NCI-H2107 treated with DMSO at 0.1 percent for 48 hours (cell line): Measurements from ENCODE around the gene SDK2.
"Not testable (repeated sequence)": the region's sequence is repeated elsewhere in the genome, so short reads cannot be mapped to it uniquely, and the experiment has no call there.

Experiments
- DNase-seq: peaks from one replicate; lab custom pipeline; 2025; ENCODE audit not compliant: unreplicated experiment; lab: John Stamatoyannopoulos, UW

The SDK2 gene

GRCh38 chr17:73464447-73464846, 179.8 kb downstream of the SDK2 start:
- DNase-seq: no peak

GRCh38 chr17:73463821-73464220, 180.4 kb downstream of the SDK2 start:
- no peak for DNase-seq

- peak; percentile 74 for DNase-seq
Measured at GRCh38 chr17:73462823-73463222, 181.4 kb downstream of the SDK2 start.

GRCh38 chr17:73459980-73460379, 184.3 kb downstream of the SDK2 start:
- no peak for DNase-seq

- no peak for DNase-seq
Measured at GRCh38 chr17:73455767-73456166, 188.5 kb downstream of the SDK2 start.

- no peak for DNase-seq
Measured at GRCh38 chr17:73455050-73455687, 189.1 kb downstream of the SDK2 start.

GRCh38 chr17:73453494-73453893, 190.8 kb downstream of the SDK2 start:
- not testable (repeated sequence) for DNase-seq

GRCh38 chr17:73453090-73453489, 191.2 kb downstream of the SDK2 start:
- no peak for DNase-seq

- no peak for DNase-seq
Measured at GRCh38 chr17:73452009-73452408, 192.2 kb downstream of the SDK2 start.

- no peak for DNase-seq
Measured at GRCh38 chr17:73447319-73447718, 196.9 kb downstream of the SDK2 start.

- DNase-seq: no peak
Measured at GRCh38 chr17:73446617-73447016, 197.6 kb downstream of the SDK2 start.

- no peak for DNase-seq
Measured at GRCh38 chr17:73445466-73445865, 198.8 kb downstream of the SDK2 start.

- DNase-seq: no peak
Measured at GRCh38 chr17:73444021-73444420, 200.2 kb downstream of the SDK2 start.

GRCh38 chr17:73439597-73439996, 204.6 kb downstream of the SDK2 start:
- DNase-seq: no peak

GRCh38 chr17:73437826-73438225, 206.4 kb downstream of the SDK2 start:
- no peak for DNase-seq

- DNase-seq: no peak
Measured at GRCh38 chr17:73436954-73437353, 207.3 kb downstream of the SDK2 start.

- DNase-seq: no peak
Measured at GRCh38 chr17:73435412-73435811, 208.8 kb downstream of the SDK2 start.

GRCh38 chr17:73434154-73434553, 210.1 kb downstream of the SDK2 start:
- DNase-seq: no peak

GRCh38 chr17:73433501-73433900, 210.7 kb downstream of the SDK2 start:
- no peak for DNase-seq

GRCh38 chr17:73432624-73433190, 211.5 kb downstream of the SDK2 start:
- no peak for DNase-seq

- DNase-seq: no peak
Measured at GRCh38 chr17:73431401-73432205, 212.6 kb downstream of the SDK2 start.

GRCh38 chr17:73430848-73431247, 213.4 kb downstream of the SDK2 start:
- DNase-seq: no peak
